T follicular helper cell (primary cell): ENCODE data around the gene PIK3IP1.
"Not testable (repeated sequence)": the region's sequence is repeated elsewhere in the genome, so short reads cannot be mapped to it uniquely, and the experiment has no call there.

Experiments
- DNase-seq: peaks from one replicate; pipeline ENCODE4 v3.0.0-alpha.2; 2020; ENCODE audit warnings: low read depth

The PIK3IP1 gene

GRCh38 chr22:31250740-31251600, 41.3 kb downstream of the PIK3IP1 start:
- no peak for DNase-seq

DNA sequence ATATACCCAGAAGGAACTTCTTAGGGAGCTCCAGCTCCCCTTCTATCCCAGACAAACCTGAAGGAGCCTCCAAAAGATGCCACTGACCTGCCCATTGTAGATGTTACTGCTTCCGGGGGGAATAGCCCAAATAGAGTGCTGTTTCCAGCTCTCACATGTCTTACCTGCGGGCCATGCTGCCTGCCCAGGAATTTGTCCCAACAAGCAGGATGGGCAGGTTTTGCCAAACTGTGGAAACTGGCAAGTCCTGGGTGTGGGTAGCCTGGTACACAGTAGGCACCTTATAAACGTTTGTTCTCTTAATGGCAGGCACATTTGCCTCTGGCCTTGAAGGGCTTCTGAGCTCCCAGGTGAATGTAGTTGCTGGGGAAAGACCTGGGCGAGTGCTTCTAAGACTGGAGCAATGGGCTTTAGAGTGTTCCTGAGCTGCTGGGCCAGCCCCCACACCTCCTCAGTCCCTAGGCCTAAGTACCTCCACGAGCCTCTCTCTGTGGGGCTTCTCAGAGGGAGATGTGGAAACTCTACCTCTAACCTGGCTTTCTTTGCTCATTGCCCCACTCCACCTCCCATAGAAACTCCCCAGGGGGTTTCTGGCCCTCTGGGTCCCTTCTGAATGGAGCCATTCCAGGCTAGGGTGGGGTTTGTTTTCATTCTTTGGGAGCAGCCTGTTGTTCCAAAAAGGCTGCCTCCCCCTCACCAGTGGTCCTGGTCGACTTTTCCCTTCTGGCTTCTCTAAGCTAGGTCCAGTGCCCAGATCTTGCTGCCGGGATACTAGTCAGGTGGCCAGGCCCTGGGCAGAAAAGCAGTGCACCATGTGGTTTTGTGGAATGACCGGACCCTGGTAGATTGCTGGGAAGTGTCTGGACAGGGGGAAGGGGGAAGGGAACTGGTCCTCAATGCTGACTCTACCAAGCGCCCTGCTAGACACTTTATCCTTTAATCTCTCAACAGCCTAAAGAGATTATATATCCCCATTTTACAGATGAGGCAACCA, 43.0 kb downstream of the PIK3IP1 start:
- DNase-seq = no peak

DNA sequence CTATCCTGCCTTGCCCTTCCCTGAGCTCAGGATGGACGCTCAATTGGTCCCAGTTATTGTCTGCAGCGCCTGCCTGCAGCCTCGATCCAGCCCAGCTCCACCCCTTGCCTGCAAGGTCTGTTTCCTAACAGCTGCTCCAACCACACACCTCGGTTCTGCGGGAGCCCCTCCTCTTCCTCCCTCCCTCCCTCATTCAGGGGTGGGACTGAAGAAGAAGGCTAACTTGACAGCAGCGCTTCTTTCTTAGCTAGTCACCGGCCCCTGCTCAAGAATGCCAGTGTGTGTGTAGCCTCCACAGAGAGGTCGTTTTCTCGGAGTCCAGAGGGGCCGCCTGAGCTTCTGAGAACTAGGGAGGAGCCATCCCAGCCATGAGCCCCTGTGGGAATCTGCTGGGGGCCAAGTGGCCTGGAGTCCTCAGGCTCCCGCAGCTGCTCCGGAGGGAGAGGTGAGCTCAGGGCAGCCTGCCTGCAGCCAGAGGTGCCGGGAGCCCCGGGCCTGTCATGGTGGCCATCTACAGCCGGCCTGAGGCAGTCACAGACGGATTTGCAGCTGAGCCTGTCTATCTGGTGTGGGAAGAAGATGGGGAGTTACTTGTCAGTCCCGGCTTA, 44.0 kb downstream of the PIK3IP1 start:
- DNase-seq = peak; percentile 60

DNA sequence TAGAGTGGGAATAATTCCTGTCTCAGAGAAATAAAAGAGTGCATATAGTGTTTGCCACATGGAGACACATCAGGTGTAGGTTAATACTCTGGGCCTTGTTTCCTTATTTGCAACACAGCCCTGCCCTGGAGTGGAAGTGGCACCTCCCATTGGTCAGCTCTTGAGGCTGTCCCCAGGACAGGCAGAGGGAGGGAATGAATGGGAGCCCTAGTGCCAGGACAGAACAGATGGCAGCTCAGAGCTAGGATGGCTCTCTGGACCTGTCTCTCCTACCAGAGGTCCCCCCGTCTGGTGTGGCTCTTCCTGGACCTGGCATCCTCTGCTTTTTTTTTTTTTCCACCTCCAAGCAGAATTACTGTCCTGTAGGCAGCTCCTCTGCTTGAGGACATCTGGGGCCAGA, 44.6 kb downstream of the PIK3IP1 start:
- DNase-seq = no peak

- no peak for DNase-seq
These were observed 45.6 kb downstream of the PIK3IP1 start for GRCh38 chr22:31246687-31247086.

DNA sequence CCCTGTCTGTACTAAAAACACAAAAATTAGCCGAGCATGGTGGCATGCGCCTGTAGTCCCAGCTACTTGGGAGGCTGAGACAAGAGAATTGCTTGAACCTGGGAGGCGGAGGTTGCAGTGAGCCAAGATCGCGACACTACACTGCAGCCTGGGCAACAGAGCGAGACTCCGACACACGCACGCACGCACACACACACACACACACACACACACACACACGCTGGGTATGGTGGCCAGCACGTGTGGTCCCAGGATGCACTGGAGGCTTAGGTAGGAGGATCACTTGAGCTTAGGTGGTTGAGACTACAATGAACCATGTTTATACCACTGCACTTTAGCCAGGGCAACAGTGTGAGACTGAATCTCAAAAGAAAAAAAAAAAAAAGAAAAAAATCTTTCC, 46.3 kb downstream of the PIK3IP1 start:
- not testable (repeated sequence) for DNase-seq

DNA sequence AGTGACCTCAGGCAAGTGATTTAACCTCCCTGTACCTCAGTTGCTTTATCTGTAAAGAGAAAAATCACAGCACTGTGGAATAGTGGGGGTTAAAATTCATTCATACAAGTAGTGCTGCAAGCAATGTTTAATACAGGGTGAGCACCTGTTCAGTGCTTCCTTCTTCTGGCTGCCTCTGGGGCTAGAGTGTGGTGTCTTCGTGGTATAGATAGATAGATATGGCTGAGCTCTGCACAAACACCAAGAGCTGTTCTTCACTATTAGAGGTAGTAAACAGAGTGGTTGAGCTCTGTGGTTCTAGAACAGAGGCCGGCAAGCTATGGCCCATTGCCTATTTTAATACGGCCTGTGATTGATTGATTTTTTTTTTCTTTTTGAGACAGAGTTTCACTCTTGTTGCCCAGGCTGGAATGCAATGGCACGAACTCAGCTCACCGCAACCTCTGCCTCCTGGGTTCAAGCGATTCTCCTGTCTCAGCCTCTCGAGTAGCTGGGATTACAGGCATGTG, 47.3 kb downstream of the PIK3IP1 start:
- DNase-seq = no peak

DNA sequence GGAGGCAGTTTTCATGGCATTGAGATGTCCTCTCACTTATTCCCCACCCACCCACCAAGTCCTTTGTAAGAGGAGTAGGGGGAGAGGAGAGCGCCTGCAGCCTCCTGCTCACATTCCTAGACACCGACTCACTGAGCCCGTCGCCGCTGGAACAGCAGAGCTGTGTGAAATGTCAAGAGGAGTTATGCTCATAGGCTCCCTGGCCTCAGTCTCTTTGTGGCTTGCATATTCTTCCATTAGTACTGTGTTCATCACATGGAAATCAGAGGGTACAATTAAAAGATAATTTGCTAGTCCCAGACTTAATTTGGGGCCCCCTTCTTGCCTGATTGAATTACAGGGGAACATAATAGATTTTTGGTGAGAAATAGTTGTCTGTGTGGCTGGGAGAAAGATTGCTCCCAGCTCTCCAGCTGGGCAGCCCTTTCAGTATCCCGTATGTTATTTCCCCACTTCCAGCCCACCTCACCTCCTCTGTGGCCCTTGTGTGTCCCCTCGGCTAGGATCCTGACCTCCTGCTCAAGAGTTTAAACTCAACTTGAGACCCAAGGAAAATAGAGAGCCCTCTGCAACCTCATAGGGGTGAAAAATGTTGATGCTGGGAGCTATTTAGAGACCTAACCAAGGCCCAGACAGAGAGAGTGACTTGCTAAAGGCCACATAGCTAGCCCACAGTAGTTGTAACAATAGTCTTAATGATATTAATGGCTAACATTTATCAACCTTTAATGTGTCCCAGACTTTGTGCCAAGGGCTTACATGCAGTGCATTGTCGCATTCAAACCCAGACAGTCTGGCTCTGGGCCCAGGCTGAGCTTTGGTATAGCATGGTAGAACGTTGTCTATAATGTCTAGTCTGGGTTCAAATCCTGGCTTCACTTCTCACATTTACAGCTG, 48.0 kb downstream of the PIK3IP1 start:
- DNase-seq = no peak

DNA sequence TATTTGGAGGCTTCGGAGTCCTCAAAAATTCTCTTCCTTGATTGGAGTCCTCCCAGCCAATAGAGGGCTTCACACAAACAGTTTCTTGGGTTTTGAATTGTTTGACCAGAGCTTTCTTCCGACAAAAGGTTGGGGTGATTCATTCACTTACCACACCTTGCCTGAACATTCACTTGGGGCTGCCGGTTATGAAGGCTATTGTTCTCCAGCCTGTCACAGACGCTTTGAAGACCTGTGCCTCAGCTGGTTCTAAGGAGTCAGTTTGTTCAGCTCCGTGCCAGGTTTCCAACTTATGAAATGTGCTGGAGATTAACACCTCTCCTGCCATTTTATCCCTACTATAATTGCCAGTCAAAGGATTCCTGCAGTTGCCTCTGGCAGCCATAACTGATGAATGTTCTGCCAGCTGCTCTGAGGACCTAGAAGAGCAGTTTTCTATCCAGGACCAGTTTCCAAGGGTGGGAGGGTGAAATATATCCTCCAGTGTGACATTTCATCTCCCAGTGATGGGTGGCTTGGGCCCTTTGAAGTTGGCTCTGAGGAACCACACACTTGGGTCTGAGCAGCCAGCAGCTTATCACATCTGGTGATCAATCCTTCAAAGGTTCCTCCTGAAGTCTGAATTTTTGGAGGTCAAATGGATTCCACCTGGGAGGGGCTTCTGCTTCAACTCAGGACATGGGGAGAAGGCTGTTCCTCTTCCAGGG, 48.8 kb downstream of the PIK3IP1 start:
- no peak for DNase-seq

- DNase-seq = no peak
These were observed 50.4 kb downstream of the PIK3IP1 start for GRCh38 chr22:31241936-31242335.

DNA sequence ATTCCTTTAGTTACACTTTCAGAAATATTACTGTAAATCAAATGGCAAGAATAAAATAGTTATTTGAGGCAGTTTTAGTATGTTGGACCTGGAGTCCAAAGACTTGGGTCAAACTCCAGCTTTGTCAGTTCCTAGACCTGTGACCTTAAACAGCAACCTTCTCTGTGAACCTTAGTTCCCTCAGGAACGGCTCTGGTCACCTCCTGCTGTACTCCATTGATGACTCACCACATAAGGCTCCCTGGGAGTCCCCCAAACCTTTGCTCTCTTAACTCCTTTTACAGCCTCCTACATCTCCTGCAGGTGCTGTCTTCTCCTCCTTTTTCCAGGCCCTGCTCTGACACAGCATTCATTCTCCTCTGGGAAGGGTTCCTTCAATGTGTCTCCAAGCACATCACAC, 51.1 kb downstream of the PIK3IP1 start:
- DNase-seq = no peak

GRCh38 chr22:31239771-31240370, 52.4 kb downstream of the PIK3IP1 start:
- DNase-seq = no peak

GRCh38 chr22:31238057-31238456, 54.2 kb downstream of the PIK3IP1 start:
- no peak for DNase-seq

GRCh38 chr22:31236044-31236443, 56.2 kb downstream of the PIK3IP1 start:
- DNase-seq = not testable (repeated sequence)

DNA sequence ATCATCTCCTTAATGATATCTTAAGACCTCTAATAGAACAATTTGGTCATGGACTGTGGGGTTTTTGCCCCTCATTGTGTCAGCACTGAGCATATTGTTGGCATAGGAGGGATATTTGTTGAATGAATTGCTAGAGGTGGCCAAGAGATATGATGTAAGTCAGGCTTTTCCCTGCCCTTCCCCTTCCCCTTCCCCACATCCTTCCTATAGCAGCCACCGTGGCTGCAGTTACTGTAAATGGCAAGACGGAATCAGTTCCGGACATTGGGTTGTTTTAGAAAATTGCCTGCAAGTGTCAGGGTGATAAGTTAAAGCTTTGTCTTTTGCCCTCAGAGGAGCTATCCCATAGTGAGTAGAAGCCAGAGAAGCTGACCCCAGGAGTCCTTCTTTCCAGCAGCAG, 57.2 kb downstream of the PIK3IP1 start:
- no peak for DNase-seq

GRCh38 chr22:31233001-31233400, 59.3 kb downstream of the PIK3IP1 start:
- DNase-seq = no peak
